ENCODE results near the gene GPC5.
A peak's percentile ranks its signal among the peaks of the same experiment; 100 is the strongest.
"Not testable (repeated sequence)": the region's sequence is repeated elsewhere in the genome, so short reads cannot be mapped to it uniquely, and the experiment has no call there.

GPC5 gene

DNA sequence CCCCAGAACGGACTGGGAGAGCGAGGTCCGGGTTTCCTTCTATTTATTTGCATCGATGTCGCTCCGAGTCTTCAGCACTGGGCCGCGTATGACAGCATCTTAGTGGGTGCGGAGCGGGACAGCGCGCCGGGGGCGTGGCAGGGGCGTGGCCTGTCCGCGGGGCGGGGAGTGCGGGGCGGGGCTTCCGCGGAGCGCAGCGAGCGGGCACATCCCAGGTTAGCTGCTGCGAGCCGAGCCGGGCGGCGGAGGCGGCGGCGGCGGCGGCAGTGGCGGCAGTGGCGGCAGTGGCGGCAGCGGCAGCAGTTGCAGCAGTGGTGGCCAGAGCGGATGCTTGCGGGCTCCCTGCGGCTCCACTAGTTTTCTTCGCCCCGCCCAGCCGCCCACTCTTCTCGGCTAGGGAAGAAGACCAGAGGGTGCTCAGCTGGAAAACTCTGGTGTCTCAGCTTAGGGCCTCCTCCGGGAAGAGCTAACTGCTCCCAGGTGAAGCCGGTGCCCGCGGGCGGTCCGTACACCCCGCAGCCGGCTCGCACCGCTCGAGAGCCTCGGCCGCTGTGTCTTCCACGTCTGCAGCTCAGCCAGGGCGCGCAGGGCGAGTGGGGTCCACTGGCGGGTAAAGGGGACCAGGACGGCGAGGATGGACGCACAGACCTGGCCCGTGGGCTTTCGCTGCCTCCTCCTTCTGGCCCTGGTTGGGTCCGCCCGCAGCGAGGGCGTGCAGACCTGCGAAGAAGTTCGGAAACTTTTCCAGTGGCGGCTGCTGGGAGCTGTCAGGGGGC lies at the start of gene GPC5:
Gene GPC5 (plus strand): TSS at position 209 of the 776 bp plus-strand sequence.
- peak; percentile 84 for DNase-seq (ENCODE audit: low spot score)

DNA sequence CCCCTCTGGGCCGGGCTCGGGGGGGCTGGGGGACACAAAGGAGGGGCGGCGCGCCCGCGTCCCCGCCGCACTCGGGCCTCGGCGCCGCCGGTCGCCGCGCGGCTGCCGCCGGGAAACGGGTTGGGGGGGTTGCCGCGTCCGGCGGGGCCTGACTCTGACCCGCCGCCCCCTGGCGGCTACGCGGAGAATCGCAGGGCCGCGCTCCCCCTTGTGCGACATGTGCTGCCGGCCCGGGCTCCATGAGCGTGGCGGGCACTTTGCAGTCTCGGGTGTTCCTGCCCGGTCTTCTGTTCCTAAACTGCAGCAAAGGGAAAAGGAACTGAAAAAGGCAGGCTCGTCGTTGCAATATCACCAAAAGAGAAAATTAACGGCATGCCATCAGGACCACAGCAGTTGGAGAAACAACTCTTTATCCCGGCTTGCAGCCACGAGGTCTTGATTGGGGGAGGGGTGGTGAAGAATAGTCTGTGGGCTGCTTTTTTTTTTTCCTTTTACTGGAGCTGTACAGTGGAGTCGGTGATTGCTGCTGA lies 49.5 kb upstream of the GPC5 start:
- DNase-seq (ENCODE audit: low spot score) = peak; percentile 92

DNA sequence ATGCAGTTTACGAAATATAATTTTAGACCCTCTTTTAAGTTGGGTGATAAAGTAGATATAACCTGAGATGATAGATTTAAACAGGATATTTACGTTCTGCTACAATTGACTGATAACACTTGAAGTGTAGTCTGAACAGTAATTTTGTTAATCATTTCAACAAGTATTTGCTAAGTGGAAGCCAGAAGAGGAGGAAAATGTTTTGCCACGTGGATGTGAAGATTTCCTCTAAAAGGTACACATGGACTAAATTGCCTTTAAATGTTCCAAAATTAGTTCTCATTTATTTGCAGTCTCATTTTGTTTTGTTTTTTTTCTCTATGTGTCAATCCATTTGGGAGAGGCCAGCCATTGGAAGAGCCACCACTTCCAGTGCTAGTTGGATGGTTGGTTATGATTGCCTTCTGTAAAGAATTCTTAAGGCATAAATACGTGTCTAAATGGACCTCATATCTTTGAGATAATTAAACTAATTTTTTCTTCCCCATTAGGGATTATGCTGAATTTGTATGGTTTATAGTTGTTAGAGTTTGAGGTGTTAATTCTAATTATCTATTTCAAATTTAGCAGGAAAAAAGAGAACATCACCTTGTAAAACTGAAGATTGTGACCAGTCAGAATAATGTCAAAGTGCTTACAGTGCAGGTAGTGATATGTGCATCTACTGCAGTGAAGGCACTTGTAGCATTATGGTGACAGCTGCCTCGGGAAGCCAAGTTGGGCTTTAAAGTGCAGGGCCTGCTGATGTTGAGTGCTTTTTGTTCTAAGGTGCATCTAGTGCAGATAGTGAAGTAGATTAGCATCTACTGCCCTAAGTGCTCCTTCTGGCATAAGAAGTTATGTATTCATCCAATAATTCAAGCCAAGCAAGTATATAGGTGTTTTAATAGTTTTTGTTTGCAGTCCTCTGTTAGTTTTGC lies 48.2 kb upstream of the GPC5 start:
- no peak for DNase-seq (ENCODE audit: low spot score)

DNA sequence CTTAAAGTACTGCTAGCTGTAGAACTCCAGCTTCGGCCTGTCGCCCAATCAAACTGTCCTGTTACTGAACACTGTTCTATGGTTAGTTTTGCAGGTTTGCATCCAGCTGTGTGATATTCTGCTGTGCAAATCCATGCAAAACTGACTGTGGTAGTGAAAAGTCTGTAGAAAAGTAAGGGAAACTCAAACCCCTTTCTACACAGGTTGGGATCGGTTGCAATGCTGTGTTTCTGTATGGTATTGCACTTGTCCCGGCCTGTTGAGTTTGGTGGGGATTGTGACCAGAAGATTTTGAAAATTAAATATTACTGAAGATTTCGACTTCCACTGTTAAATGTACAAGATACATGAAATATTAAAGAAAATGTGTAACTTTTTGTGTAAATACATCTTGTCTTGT lies 47.3 kb upstream of the GPC5 start:
- DNase-seq (ENCODE audit: low spot score) = no peak

DNA sequence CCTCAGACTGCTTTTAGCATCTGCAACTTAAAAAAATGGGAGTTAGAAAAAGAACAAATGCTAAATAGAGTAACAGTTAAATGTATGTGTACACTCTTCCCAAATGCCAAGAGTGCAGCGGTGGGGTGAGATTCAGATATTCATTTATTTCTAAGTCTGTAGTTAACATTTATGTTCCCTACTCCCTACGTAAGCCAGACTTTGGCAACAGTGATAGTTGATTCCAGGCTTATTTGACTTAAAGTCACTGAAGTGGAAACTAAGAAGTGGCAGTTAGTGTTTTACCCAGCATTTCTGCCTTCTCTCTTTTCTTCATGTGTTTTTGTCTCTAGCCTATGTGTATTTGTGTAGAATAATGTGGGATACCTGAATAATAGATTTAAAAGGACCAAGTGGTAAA lies 46.4 kb upstream of the GPC5 start:
- DNase-seq (ENCODE audit: low spot score) = no peak

DNA sequence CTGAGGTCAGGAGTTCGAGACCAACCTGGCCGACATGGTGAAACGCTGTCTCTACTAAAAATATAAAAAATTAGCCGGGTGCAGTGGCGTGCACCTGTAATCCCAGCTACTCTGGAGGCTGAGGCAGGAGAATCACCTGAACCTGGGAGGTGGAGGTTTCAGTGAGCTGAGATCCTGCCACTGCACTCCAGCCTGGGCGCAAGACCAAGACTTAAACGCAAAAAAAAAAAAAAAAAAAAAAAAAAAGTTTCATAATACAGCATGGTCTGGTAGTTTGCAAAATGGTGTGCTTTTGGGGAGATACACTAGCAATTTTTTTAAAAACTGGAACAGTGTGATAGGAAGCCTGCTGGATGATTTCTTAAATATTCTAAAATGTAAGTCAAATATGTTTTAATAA lies 45.5 kb upstream of the GPC5 start:
- not testable (repeated sequence) for DNase-seq (ENCODE audit: low spot score)

DNA sequence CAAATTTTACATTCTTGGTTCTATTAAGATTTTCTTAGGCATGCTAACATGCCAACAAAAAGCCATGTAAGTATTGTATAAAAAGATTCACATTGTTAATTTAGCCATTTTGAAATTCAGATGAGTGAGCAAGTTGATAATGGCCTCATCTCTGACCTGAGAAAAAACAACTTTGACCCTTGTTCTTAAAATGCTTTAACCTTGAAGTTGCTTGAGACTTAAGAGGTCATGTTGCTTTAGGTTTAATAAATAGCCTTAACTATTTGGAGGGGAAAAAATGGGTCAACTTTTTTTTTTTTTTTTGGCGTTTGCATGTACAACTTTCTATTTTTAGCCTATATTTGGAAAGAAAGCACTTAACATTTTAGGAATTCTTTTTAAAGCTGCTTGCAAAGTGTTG lies 44.9 kb upstream of the GPC5 start:
- DNase-seq (ENCODE audit: low spot score) = no peak

DNA sequence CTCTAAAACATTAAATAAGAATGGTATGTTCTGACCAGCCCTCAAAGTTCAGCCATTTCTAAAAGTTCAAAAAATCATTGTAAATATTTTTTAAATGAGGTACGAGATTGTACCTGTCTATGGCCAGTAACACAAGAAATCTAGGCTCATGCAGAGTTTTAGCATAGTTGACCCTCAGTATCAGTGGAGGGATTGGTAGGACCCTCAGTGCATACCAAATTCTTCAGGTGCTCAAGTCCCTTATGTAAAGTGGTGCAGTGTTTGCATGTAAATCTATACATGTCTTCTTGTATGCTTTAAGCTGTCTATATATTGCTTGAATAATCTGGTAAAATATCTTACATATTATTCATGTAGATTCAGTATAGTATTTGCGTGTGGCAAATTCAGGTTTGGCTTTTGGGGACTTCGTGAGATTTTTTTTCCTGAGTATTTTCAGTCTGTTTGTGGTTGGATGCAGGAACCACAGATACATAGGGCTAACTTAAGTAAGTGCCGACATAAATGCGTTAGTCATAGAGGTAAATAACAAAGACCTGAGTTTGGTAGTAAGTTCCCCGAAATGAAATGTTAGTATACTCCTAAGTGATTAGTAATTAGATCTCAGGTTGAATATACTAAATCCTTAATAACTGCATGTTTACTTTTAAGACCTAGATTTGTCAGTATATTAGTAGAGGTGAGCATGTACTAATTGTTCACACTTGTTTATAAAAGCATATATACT lies 43.2 kb upstream of the GPC5 start:
- DNase-seq (ENCODE audit: low spot score) = no peak

DNA sequence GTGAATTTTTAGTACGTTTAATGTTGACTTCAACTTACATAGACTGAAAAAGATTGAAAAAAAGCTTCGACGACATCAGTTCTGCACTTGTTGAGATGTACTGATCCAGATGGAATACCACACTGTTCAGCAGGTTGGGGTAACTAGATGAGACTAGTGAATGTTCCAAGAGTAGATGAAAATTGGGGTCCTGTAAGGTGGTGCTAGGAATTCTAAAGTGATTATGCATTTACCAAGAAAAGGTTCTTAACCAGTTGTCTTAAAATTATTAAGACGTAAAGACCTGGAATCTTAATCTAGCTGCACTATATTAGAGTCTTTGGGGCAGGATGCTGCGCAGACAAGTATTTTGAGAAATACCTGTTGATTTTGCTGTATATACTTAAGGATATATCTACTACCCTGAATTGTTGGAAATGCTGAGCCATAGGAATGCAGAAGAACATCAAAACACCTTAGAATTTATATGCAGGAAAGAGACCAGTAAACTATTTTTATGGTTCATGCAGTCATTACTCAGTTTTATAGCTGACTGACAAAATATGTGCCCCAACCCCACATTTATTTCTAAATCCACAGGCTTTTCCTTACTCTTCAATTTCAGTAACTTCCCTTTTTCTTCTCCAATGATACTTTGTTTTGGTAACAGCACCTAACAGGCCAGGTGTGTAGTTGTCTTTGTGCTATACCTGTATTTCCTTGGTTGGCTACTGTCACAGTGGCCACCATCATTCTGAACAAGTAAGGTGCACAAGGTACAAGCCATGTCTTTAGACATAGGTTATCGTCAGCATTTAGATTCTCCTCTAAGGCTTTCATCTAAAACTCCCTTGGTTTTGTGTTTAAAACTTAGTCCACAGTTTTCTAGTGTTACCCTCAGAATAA lies 42.4 kb upstream of the GPC5 start:
- no peak for DNase-seq (ENCODE audit: low spot score)

DNA sequence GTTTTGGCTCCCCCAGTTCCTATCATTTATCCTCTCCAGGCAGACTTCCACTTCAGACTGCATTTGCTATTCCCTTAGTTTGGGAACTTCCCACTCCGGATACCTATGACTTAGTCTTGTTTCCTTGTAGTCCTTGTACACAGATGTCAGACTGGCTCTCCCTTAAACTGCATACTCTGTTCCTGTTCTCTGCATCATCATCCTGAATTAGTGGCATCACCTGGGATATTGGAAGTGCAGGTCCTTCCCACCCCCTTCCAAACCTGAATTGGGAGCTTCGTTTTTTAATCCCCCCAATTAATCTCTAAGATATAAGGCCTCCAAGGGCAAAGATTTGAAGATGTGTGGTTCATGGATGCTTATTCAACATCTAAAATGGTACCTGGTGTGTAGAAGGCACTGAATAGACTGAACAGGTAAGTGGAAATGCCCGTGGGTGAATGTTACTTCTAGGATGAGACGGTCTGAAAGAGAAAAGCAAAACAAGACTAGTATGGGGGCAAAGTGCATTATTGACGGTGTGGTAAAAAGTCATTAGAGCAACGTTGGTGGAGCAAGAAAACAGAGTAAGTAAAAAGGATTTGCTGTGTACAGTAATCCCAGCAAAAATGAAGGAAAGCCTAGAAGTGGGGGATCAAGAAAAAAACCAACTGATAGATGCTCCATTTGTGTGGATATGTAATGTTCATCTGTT lies 41.4 kb upstream of the GPC5 start:
- no peak for DNase-seq (ENCODE audit: low spot score)

DNA sequence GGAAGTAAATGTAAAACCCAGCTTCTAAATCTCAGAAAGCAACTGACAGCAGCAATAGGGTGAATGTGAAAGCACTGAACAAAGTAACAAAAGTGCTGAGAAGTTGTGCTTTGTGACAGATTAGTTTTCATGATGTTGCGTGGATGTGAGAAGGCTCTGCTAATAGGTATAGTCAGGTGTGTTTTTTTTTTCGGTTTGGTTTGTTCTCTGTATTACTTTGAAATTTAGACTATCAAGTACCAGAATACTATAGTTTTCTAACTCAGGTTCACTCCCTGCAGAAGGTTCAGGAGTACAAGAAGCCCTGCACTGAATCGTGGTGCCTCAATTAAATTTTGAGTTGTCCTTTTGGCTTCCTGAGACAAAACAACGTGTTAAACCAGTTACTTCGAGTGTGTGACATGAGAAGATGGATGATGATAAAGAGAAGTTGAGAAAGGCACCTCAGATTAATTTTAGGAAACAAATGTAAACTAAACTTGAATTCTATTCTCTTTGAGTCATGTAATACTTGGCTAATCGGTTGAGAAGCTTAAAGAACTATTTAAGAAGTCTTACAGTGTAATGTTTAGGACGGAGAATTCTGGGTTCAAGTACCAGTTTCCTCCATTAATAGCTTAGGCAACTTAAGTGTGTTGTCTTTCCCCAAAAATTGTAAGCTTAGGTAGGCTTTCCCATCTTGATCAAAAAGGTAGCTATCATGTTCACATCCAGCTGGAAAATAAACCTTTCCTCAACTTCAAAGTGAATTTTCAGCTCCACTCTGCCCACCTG lies 40.6 kb upstream of the GPC5 start:
- DNase-seq (ENCODE audit: low spot score) = no peak

DNA sequence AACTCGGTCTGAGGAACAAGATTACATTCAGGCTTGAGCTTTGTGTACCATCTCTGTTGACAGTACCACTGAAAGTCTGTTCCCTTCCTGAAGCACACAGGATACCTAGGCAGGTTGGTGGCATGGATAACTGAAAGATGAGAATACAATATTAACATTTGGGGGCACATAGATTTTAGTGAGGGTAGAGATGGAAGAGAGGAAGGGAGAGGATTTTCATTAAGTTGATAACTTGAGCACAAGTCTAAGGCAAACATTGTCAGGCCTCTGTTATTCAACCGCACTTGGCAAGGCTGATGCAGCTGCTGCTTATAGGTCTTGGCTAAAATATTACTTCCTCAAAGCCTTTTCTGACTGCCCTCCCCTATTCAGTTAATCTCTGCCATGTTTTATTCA lies 40.0 kb upstream of the GPC5 start:
- DNase-seq (ENCODE audit: low spot score) = no peak

DNA sequence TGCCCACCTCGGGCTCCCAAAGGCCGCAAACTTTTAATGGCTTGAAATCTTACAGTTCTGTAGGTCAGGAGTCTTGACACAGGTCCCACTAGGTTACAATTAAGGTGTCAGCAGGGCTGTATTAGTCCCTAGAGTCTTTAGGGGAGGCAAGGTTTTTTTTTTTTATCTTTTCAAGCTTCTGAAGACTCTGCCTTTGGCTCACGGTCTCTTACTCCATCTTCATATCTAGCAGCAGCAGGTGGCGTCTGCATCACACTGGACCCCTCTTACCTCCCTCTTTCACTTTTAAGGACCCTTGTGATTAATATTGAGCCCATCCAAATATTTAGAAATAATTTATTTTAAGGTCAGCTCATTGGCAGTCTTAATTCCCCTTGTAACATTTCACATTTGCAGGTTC lies 39.3 kb upstream of the GPC5 start:
- DNase-seq (ENCODE audit: low spot score) = no peak

DNA sequence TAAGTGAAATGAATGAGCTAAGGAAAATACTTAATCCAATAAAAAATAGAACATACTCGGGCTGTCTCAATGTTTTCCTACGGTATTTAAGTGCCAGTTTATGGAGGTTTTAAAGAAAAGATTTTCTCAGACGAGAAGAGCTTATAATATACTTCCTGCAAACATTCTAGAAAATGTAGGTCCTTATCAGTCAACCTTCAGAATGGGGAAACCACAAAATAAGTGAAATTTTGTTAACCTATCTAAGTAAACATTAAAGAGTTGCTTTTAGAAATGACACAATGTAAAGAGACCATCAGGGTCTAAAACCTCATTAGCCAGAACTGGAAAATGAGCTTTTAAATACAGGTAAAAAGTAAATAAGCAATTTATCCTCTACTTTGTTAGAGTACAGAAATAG lies 38.8 kb upstream of the GPC5 start:
- no peak for DNase-seq (ENCODE audit: low spot score)

DNA sequence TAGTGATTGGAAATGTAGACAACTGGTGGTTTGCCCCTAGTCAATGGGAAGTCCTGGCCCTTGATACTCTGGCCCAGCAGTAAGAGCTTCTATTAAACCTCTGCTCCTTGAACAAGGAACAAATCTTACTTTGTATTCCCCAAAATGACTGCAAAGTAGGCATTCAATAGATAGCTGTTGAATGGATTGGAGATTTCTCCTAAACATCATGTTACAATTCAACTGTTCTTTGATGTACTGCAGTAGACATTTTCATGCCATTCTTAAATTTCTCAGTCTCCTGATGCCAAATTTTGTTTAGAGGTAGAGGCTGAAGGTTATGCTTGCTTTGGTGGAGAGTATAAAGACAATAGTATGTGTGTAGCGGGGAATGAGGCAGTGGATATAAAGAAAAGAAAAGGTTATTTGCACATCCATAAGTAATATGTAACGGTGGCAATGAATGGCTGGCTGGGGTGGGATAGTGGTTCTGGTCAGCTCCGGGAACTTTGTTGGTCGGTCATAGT lies 38.1 kb upstream of the GPC5 start:
- DNase-seq (ENCODE audit: low spot score) = no peak

DNA sequence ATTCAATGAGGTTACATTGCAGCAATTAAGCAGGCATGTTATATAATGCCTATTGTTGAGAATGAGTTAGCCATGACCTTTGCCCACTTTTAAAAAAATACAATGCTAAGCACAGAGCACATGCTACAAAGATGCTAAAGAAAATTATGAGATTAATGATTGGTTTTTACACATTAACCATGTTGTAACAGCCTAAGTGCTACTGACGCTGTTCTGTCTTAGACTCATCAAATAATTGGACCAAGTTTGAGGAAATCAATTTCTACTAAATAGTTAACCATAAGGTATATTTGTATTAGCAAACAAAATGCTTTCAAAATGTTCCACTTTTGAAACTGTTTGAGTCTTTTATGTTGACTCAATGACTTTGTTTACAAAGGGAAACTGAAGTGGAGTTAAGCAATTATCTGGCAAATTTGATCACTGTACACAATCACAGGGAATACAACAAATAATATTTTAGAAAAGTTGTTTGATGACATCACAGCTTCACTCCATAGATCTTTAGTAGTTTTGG lies 36.6 kb upstream of the GPC5 start:
- no peak for DNase-seq (ENCODE audit: low spot score)

DNA sequence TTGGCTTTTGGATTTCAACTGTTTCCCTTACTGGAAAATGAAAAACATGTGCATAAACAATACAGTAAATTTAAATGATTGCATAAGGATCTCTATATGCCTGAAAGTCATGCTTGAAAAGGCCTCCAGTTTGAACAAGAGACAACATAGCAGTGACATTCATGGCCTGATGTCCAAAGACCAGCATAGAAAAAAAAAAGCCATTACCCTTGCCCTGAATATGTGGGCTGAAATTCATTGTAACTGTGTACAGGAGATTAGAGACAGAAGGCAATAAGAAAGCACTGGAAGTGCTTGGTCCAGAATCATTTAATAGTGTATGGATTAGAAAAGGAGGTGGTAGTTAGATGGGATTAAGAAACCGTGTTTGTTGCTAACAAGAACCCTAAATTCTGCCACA lies 35.5 kb upstream of the GPC5 start:
- no peak for DNase-seq (ENCODE audit: low spot score)

DNA sequence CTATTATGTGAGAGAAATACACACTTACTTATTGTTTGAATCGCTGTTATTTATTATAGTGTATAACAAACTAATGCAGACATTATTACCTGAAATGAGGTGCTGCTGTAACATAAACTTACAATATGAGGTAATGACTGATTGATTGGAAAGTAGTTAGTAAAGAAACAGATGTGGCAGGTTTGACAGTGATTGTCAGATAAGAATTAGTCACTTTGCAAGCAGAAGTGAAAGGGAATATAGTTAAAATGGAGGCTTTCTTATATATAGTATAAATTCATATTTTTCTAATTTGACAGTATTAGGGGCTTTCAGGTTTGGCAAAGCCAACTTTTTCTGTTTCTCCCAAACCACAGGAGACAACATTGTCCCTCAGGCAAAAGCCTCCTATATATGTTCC lies 30.3 kb upstream of the GPC5 start:
- DNase-seq (ENCODE audit: low spot score) = no peak

DNA sequence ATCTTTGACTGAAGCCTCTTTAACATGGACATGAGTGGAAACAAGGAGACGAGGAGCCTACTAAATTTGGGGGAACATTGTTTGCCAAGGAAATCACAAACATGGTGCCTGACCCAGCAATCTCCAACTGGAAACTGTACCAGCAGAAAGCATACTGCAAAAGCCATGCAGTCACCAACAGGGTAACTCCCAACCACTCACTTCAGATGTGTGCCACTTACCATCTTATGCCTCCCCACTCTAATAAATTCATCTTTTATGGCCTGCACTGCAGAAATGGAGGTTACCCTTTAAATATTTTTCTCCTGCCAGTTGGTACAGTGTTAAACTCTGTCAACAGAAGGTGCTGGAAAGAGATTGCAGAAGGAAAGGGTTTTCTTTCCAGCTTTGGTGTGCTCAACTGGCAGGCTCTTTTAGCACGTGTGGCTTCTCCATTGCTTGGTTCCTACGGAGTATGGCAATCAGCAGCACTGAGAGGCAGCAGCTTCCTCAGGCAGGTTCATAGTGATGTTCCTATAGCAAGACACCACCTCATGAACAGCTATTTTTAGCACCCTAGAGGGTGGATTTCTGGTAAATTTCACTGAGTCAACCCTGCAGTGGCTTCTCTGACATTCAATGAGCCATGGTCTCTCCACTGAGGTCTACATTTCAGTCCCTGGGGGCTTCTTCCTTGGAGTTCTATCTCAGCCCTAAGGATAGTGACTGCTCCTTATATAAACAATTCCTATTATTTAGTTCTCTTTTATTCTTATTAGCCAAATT lies 29.6 kb upstream of the GPC5 start:
- no peak for DNase-seq (ENCODE audit: low spot score)
